Measurements from ENCODE around the gene IGF2BP2.

GRCh38 chr3:185843126-185843525 lies 18.3 kb upstream of the IGF2BP2 start:
- TF ChIP-seq AFF4 (CRISPR knock-in tag; IDR thresholded peaks at IDR 0.05) (no peak), CTCF (IDR thresholded peaks at IDR 0.05 in 2 of 3, conservative IDR thresholded peaks at IDR 0.05 in 1 of 3; ENCODE audit: insufficient read depth in 2 of 3, low read depth in 1 of 3, low read length in 3 of 3) (no peak), ZBTB33 (CRISPR knock-in tag; IDR thresholded peaks at IDR 0.05) (no peak), FIP1L1 (IDR thresholded peaks at IDR 0.05; ENCODE audit: low read depth, low read length, poor library complexity, severe bottlenecking) (no peak), SMARCA4 (IDR thresholded peaks at IDR 0.05) (no peak), POLR3G (IDR thresholded peaks at IDR 0.05; ENCODE audit: extremely low read depth, insufficient read length, insufficient replicate concordance) (no peak), PRPF4 (IDR thresholded peaks at IDR 0.05; ENCODE audit: insufficient read depth, low read depth, low read length, poor library complexity, severe bottlenecking) (no peak), POLR2AphosphoS2 (IDR thresholded peaks at IDR 0.05; ENCODE audit: low read length) (no peak), RFX5 (IDR thresholded peaks at IDR 0.05; ENCODE audit: low read depth, low read length) (no peak), ZNF347 (CRISPR knock-in tag; IDR thresholded peaks at IDR 0.05; ENCODE audit: low read depth) (no peak), BRCA1 (IDR thresholded peaks at IDR 0.05) (no peak), BRCA1 (CRISPR knock-in tag; IDR thresholded peaks at IDR 0.05) (no peak)
